B cell (primary cell): Measurements from ENCODE around the gene GBE1.

ENCODE experiments used
- EZH2 ChIP-seq: IDR thresholded peaks from 2 replicates; pipeline ENCODE4 v1.6.1; 2012; ENCODE audit warnings: borderline replicate concordance, low read depth, mild to moderate bottlenecking, moderate library complexity, low read length; ENCODE audit not compliant: insufficient read depth, poor library complexity, severe bottlenecking
- TF ChIP-seq, protein P1 (sequence below): fragments of 200-600 bp; IDR thresholded peaks from one replicate; pipeline ENCODE4 v1.8.0; 2022; ENCODE audit warnings: antibody characterized with exemption, mild to moderate bottlenecking

DNA sequence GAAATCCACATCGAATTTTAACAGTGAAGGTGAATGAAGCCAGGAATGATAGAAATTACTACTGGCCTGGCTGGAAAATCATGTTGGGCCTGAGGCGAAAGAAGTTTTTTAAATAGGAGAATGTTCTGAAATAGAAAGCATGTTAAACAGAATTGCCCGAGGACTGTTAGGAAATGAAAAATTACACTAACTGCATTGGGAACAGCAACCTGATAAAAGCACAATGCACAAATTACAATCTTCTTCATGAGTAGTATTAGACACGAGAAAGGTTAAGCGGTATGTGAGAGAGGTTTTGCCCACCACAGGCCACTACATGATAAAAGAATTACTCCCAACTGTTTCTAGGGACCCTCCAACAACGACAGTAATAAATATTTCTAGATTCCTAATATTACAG, 18.9 kb downstream of the GBE1 start:
- TF ChIP-seq, protein P1, sequence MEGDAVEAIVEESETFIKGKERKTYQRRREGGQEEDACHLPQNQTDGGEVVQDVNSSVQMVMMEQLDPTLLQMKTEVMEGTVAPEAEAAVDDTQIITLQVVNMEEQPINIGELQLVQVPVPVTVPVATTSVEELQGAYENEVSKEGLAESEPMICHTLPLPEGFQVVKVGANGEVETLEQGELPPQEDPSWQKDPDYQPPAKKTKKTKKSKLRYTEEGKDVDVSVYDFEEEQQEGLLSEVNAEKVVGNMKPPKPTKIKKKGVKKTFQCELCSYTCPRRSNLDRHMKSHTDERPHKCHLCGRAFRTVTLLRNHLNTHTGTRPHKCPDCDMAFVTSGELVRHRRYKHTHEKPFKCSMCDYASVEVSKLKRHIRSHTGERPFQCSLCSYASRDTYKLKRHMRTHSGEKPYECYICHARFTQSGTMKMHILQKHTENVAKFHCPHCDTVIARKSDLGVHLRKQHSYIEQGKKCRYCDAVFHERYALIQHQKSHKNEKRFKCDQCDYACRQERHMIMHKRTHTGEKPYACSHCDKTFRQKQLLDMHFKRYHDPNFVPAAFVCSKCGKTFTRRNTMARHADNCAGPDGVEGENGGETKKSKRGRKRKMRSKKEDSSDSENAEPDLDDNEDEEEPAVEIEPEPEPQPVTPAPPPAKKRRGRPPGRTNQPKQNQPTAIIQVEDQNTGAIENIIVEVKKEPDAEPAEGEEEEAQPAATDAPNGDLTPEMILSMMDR, result no peak
- TF ChIP-seq EZH2, result no peak
